Measurements from ENCODE around the gene SUCLG2. TPM values are rescaled to one million over a fixed set of nuclear protein-coding genes. Genes with fewer than 3 reads are reported as not detected.
A peak's percentile ranks its signal among the peaks of the same experiment; 100 is the strongest.

SUCLG2 gene
- polyA plus RNA-seq, 1 donor (not counting 4 experiments of a cell fraction or from before 2014, with no cell fraction given) = 26.7 TPM

DNA sequence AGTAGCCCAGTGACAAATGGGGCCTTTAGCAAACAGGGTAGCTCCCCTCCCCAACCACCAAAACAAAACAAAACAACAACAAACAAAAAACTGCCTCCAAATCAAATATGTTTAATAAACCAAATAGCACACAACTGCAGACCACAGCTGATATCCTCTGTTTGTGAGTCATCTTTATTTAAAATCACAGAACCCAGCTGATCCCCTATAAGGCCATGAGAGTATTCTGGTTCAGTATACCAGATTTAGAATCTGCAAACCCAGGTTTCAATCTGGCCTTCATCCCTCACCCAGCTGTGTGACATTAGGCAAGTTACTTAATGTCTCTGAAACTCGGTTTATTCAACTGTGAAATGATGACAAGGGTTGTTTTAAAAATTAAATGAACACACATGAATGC, 124.5 kb downstream of the SUCLG2 start:
- TF ChIP-seq EZH2 (IDR thresholded peaks at IDR 0.05; ENCODE audit: low read length) = no peak
- TF ChIP-seq, protein P1, sequence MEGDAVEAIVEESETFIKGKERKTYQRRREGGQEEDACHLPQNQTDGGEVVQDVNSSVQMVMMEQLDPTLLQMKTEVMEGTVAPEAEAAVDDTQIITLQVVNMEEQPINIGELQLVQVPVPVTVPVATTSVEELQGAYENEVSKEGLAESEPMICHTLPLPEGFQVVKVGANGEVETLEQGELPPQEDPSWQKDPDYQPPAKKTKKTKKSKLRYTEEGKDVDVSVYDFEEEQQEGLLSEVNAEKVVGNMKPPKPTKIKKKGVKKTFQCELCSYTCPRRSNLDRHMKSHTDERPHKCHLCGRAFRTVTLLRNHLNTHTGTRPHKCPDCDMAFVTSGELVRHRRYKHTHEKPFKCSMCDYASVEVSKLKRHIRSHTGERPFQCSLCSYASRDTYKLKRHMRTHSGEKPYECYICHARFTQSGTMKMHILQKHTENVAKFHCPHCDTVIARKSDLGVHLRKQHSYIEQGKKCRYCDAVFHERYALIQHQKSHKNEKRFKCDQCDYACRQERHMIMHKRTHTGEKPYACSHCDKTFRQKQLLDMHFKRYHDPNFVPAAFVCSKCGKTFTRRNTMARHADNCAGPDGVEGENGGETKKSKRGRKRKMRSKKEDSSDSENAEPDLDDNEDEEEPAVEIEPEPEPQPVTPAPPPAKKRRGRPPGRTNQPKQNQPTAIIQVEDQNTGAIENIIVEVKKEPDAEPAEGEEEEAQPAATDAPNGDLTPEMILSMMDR (optimal IDR thresholded peaks at IDR 0.05 in 1 of 3, IDR thresholded peaks at IDR 0.05 in 1 of 3, conservative IDR thresholded peaks at IDR 0.05 in 1 of 3; ENCODE audit: extremely low read depth in 1 of 3, insufficient read depth in 2 of 3, low read length in 3 of 3) = no peak
- DNase-seq (ENCODE audit: low read depth, low spot score) (no peak), FAIRE-seq (no peak)
- Histone ChIP-seq H3K9me3 (ENCODE audit: control insufficient read depth, low read depth, low read length) (no peaks in the 10 kb centered on the region), H3K9me1 (ENCODE audit: control insufficient read depth, extremely low read depth, insufficient read depth, low read length) (no peaks in the 10 kb centered on the region), H3K36me3 (ENCODE audit: control insufficient read depth in 2 of 2, extremely low read depth in 1 of 2, insufficient read depth in 2 of 2, low read length in 2 of 2) (peaks cover 0 to 5% of the 10 kb centered on the region in 2 experiments), H3K9ac (ENCODE audit: control insufficient read depth, extremely low read depth, insufficient read depth, low read length) (no peak overlapping the region), H3K4me1 (ENCODE audit: control insufficient read depth, extremely low read depth, insufficient read depth, low read length) (peaks cover 35% of the 10 kb centered on the region), H4K20me1 (ENCODE audit: control insufficient read depth, extremely low read depth, insufficient read depth, low read length) (no peaks in the 10 kb centered on the region), H3K79me2 (ENCODE audit: control insufficient read depth, insufficient read depth, low read length) (no peaks in the 10 kb centered on the region), H3K27ac (ENCODE audit: control insufficient read depth, insufficient read depth, low read length) (no peak overlapping the region), H3K4me2 (ENCODE audit: control insufficient read depth, extremely low read depth, insufficient read depth, low read depth, low read length) (no peak overlapping the region), H2AFZ (ENCODE audit: control insufficient read depth, low read length) (no peak overlapping the region), H3K27me3 (ENCODE audit: control insufficient read depth, extremely low read depth, insufficient read depth, low read length) (no peaks in the 10 kb centered on the region), H3K4me3 (ENCODE audit: control insufficient read depth in 2 of 3, extremely low read depth in 1 of 3, insufficient read depth in 2 of 3, low read depth in 1 of 3, low read length in 3 of 3) (no peak overlapping the region)
- dilution Hi-C loops (cut with MboI; ENCODE audit: extremely low pct_ligation_motif_present, low sequenced_read_pairs) = no loop called here

DNA sequence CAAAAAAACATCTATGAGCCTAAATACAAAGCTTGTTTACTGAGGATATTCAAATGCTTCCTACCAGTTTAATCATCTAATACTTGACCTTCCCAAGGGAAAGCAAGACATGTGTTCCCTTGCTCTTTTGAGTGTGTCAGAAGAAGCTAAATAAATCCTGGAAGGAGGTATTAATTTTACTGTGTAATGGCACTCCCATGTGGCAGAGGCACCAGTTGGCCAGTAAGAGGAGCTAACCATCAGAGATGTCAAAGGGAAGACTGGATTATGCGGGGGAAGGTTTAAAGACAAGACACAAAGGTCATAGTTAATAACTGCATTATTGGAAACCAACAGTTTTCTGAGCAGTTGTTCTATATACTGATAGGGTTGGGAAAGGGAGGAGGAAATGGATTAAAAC, 125.1 kb downstream of the SUCLG2 start:
- Histone ChIP-seq H3K4me2 (ENCODE audit: control insufficient read depth, extremely low read depth, insufficient read depth, low read depth, low read length) (no peak overlapping the region), H3K9me3 (ENCODE audit: control insufficient read depth, low read depth, low read length) (no peaks in the 10 kb centered on the region), H3K27ac (ENCODE audit: control insufficient read depth, insufficient read depth, low read length) (no peak overlapping the region), H4K20me1 (ENCODE audit: control insufficient read depth, extremely low read depth, insufficient read depth, low read length) (no peaks in the 10 kb centered on the region), H3K9ac (ENCODE audit: control insufficient read depth, extremely low read depth, insufficient read depth, low read length) (no peak overlapping the region), H3K27me3 (ENCODE audit: control insufficient read depth, extremely low read depth, insufficient read depth, low read length) (no peaks in the 10 kb centered on the region), H3K36me3 (ENCODE audit: control insufficient read depth in 2 of 2, extremely low read depth in 1 of 2, insufficient read depth in 2 of 2, low read length in 2 of 2) (peaks cover 0 to 5% of the 10 kb centered on the region in 2 experiments), H3K9me1 (ENCODE audit: control insufficient read depth, extremely low read depth, insufficient read depth, low read length) (no peaks in the 10 kb centered on the region), H2AFZ (ENCODE audit: control insufficient read depth, low read length) (no peak overlapping the region), H3K79me2 (ENCODE audit: control insufficient read depth, insufficient read depth, low read length) (no peaks in the 10 kb centered on the region), H3K4me3 (ENCODE audit: control insufficient read depth in 2 of 3, extremely low read depth in 1 of 3, insufficient read depth in 2 of 3, low read depth in 1 of 3, low read length in 3 of 3) (no peak overlapping the region), H3K4me1 (ENCODE audit: control insufficient read depth, extremely low read depth, insufficient read depth, low read length) (peaks cover 35% of the 10 kb centered on the region)
- dilution Hi-C loops (cut with MboI; ENCODE audit: extremely low pct_ligation_motif_present, low sequenced_read_pairs) = no loop called here
- no peak for DNase-seq (ENCODE audit: low read depth, low spot score)
- no peak for TF ChIP-seq EZH2 (IDR thresholded peaks at IDR 0.05; ENCODE audit: low read length)
- TF ChIP-seq, protein P1 (optimal IDR thresholded peaks at IDR 0.05 in 1 of 3, IDR thresholded peaks at IDR 0.05 in 1 of 3, conservative IDR thresholded peaks at IDR 0.05 in 1 of 3; ENCODE audit: extremely low read depth in 1 of 3, insufficient read depth in 2 of 3, low read length in 3 of 3) = peak in 1 of 3 experiments; percentile 19
- no peak for FAIRE-seq
